Stimulated activated CD8-positive, alpha-beta memory T cell treated with anti-CD3 and anti-CD28 coated beads, Interleukin-12 subunit alpha, Interleukin-12 subunit beta, amount 100 ng/mL, for 24 hours (primary cell): ENCODE measurements around the gene CTNNBL1.

Source experiments
- DNase-seq: peaks from one replicate; pipeline ENCODE4 v3.0.0-alpha.2; 2020; ENCODE audit errors: extremely low read depth

The CTNNBL1 gene

GRCh38 chr20:37776049-37776448 is 82.2 kb downstream of the CTNNBL1 start:
- no peak for DNase-seq

- DNase-seq: no peak
Observed at GRCh38 chr20:37776526-37776925, 82.7 kb downstream of the CTNNBL1 start.

GRCh38 chr20:37777012-37777950 is 83.5 kb downstream of the CTNNBL1 start:
- DNase-seq: no peak

GRCh38 chr20:37777988-37778659 is 84.3 kb downstream of the CTNNBL1 start:
- no peak for DNase-seq

GRCh38 chr20:37781626-37782025 is 87.8 kb downstream of the CTNNBL1 start:
- DNase-seq: no peak

- DNase-seq: no peak
Observed at GRCh38 chr20:37786043-37786442, 92.2 kb downstream of the CTNNBL1 start.

- DNase-seq: no peak
Observed at GRCh38 chr20:37789408-37789807, 95.6 kb downstream of the CTNNBL1 start.

GRCh38 chr20:37790900-37791299 is 97.1 kb downstream of the CTNNBL1 start:
- no peak for DNase-seq

GRCh38 chr20:37796121-37796520 is 102.3 kb downstream of the CTNNBL1 start:
- DNase-seq: no peak

GRCh38 chr20:37796733-37797132 is 102.9 kb downstream of the CTNNBL1 start:
- DNase-seq: no peak

- no peak for DNase-seq
Observed at GRCh38 chr20:37797669-37798175, 103.9 kb downstream of the CTNNBL1 start.

- DNase-seq: no peak
Observed at GRCh38 chr20:37798312-37798711, 104.5 kb downstream of the CTNNBL1 start.

GRCh38 chr20:37800618-37801017 is 106.8 kb downstream of the CTNNBL1 start:
- DNase-seq: no peak

GRCh38 chr20:37801921-37802320 is 108.1 kb downstream of the CTNNBL1 start:
- DNase-seq: no peak

GRCh38 chr20:37803438-37804307 is 109.8 kb downstream of the CTNNBL1 start:
- no peak for DNase-seq

GRCh38 chr20:37804584-37805566 is 111.0 kb downstream of the CTNNBL1 start:
- DNase-seq: no peak

GRCh38 chr20:37807471-37808232 is 113.8 kb downstream of the CTNNBL1 start:
- no peak for DNase-seq

GRCh38 chr20:37808233-37809070 is 114.6 kb downstream of the CTNNBL1 start:
- no peak for DNase-seq

- no peak for DNase-seq
Observed at GRCh38 chr20:37810027-37810426, 116.2 kb downstream of the CTNNBL1 start.
